Spleen (tissue), 11 donors: ENCODE results near the gene KIF26B. TPM values are rescaled to one million over a fixed set of nuclear protein-coding genes. Genes with fewer than 3 reads are reported as not detected.

ENCODE experiments used
- DNase-seq: peaks from one replicate; pipeline ENCODE4 v3.0.0-alpha.2; 2020
- H3K27ac ChIP-seq, 8 donors: fragments of 200-600 bp; sonication (generic) in 7 of 8; 1 replicate in 4 of 8; 2 replicates in 4 of 8; pipeline versions ENCODE4 v1.5.0 to v1.8.0; 2016 to 2021; ENCODE audit warnings: inconsistent platforms in 4 of 8, mild to moderate bottlenecking in 4 of 8, moderate library complexity in 1 of 8
- H3K27me3 ChIP-seq, 7 donors: fragments of 200-600 bp; sonication (generic) in 6 of 7; replicated peaks in 1 of 7; 1 replicate in 4 of 7; 2 replicates in 3 of 7; pipeline versions ENCODE4 v1.5.0 to v1.8.0; 2016 to 2021; ENCODE audit warnings: inconsistent platforms in 3 of 7, mild to moderate bottlenecking in 1 of 7
- H3K36me3 ChIP-seq, 6 donors: fragments of 200-600 bp; sonication (generic) in 5 of 6; 1 replicate in 4 of 6; 2 replicates in 2 of 6; pipeline versions ENCODE4 v1.5.0 to v1.8.0; 2016 to 2021; ENCODE audit warnings: inconsistent platforms in 2 of 6
- H3K4me1 ChIP-seq, 6 donors: fragments of 200-600 bp; sonication (generic) in 5 of 6; 1 replicate in 3 of 6; 2 replicates in 3 of 6; pipeline versions ENCODE4 v1.5.0 to v1.8.0; 2016 to 2021; ENCODE audit warnings: inconsistent platforms in 3 of 6
- H3K4me3 ChIP-seq, 8 donors: fragments of 200-600 bp; sonication (generic) in 7 of 8; 1 replicate in 4 of 8; 2 replicates in 4 of 8; pipeline versions ENCODE4 v1.5.0 to v1.8.0; 2016 to 2021; ENCODE audit warnings: inconsistent platforms in 4 of 8, mild to moderate bottlenecking in 4 of 8, moderate library complexity in 2 of 8
- H3K9me3 ChIP-seq, 8 donors: fragments of 200-600 bp; sonication (generic) in 7 of 8; 1 replicate in 4 of 8; 2 replicates in 4 of 8; pipeline versions ENCODE4 v1.5.0 to v1.8.0; 2016 to 2021; ENCODE audit warnings: inconsistent platforms in 4 of 8
- CTCF ChIP-seq, 11 experiments: fragments of 200-600 bp in 7 of 11; fragments of 450-650 bp in 4 of 11; sonication (generic) in 4 of 11; IDR thresholded peaks in 8 of 11; conservative IDR thresholded peaks in 3 of 11; 1 replicate in 7 of 11; 2 replicates in 4 of 11; pipeline versions ENCODE4 v1.4.0 to v1.8.0; 2016 to 2021; ENCODE audit warnings: antibody characterized with exemption in 11 of 11, inconsistent platforms in 4 of 11, mild to moderate bottlenecking in 1 of 11
- POLR2A ChIP-seq, 3 donors: fragments of 450-650 bp; IDR thresholded peaks; one replicate each; pipeline ENCODE4 v1.5.1; 2017; ENCODE audit warnings: antibody characterized with exemption in 3 of 3, mild to moderate bottlenecking in 1 of 3
- POLR2AphosphoS5 ChIP-seq, 3 donors: sonication (generic); formaldehyde crosslinking; IDR thresholded peaks; one replicate each; pipeline ENCODE4 v1.5.1; 2017; ENCODE audit warnings: antibody characterized with exemption in 3 of 3
- WGBS, 5 donors: extraction: QIAGEN DNeasy Blood & Tissue Kit in 3 of 5; methylation state at CpG; one replicate each; pipeline versions ENCODE4 v1.1.5 to v1.1.7; 2013 to 2018; 5-methylcytosine and 5-hydroxymethylcytosine counted together
- intact Hi-C: fragments of 100-400 bp; cut with DNase I; formaldehyde crosslinking; loops from one replicate; pipeline ENCODE4 v1.15.0; 2023; ENCODE audit warnings: low total_unique reads
- polyA plus RNA-seq, 3 donors: library from polyadenylated mRNA; stranded (reverse); fragments of 200-250 nt; gene quantifications; one replicate each; pipeline ENCODE4 v1.2.1, GENCODE V29; 2013
- total RNA-seq, 7 donors: library from RNA; depleted of rRNA in 3 of 7; stranded (reverse); fragments of >200 nt in 3 of 7; fragmentation: NEBNext Ultra II Directional in 4 of 7; extraction: Animal tissue kit (Norgen Biotek cat#: 25700) in 4 of 7; gene quantifications; one replicate each; pipeline versions ENCODE4 v1.1.0 to v1.2.1, GENCODE V29; 2016 to 2021
- donor health status: healthy with polysubstance abuse.
- donor health status: DM: no; HTN: no; CAD: no; lungs with moderate emphysema.
- donor health status: DM: no; HTN: no; CAD: no.
- donor health status: Bipolar disorder and iron deficiency.
- donor health status: healthy.
- donor health status: DM: no; HTN: no; CAD: no.
- donor health status: DM: yes; HTN: yes; CAD: no.

The KIF26B gene
- total and polyA plus RNA-seq, 10 donors: 0.07 to 4.5 (median 0.60) TPM; not detected in 1

- H3K9me3 ChIP-seq: peaks cover 0 to 4% (median 0%) of the 10 kb centered on the region in 8 donors
- H3K27ac ChIP-seq: no peak overlapping the region
- H3K4me3 ChIP-seq: peak overlapping the region; percentile 40 to 77 (median 60)
- intact Hi-C loops: no loop called here
- H3K4me1 ChIP-seq: peaks cover 29 to 48% (median 44%) of the 10 kb centered on the region in 6 donors
- H3K36me3 ChIP-seq: no peaks in the 10 kb centered on the region
- 0 to 2% (median 1%) methylated on average over 29 to 74 of the region's 74 CpGs for WGBS, 5 donors
- H3K27me3 ChIP-seq: peaks cover 0 to 78% (median 47%) of the 10 kb centered on the region in 7 donors
- TF ChIP-seq CTCF (IDR thresholded peaks at IDR 0.05 in 8 of 11, conservative IDR thresholded peaks at IDR 0.05 in 3 of 11): peak in 10 of 11 experiments; percentile 31 to 87 (median 74)
- TF ChIP-seq POLR2A (IDR thresholded peaks at IDR 0.05): no peak
- peak in 2 of 3 donors; percentile 9 to 48 for TF ChIP-seq POLR2AphosphoS5 (IDR thresholded peaks at IDR 0.05)
- DNase-seq: peak; percentile 95
Observed at GRCh38 chr1:245156041-245156735, 1.4 kb downstream of the KIF26B start.

- TF ChIP-seq CTCF (IDR thresholded peaks at IDR 0.05 in 8 of 11, conservative IDR thresholded peaks at IDR 0.05 in 3 of 11): peak in 3 of 11 experiments; percentile 4 to 24 (median 9)
- TF ChIP-seq POLR2A (IDR thresholded peaks at IDR 0.05): no peak
- no peak for TF ChIP-seq POLR2AphosphoS5 (IDR thresholded peaks at IDR 0.05)
- Histone ChIP-seq H3K27me3 (peaks cover 0 to 76% (median 47%) of the 10 kb centered on the region in 7 donors), H3K9me3 (peaks cover 0 to 4% (median 0%) of the 10 kb centered on the region in 8 donors), H3K36me3 (no peaks in the 10 kb centered on the region), H3K4me3 (peak overlapping the region; percentile 1 to 77 (median 60)), H3K27ac (no peak overlapping the region), H3K4me1 (peaks cover 29 to 48% (median 44%) of the 10 kb centered on the region in 6 donors)
- intact Hi-C loops: no loop called here
- DNase-seq: no peak
- 4 to 7% (median 5%) methylated on average over 33 to 44 of the region's 44 CpGs for WGBS, 5 donors
Observed at GRCh38 chr1:245156736-245157505, 2.1 kb downstream of the KIF26B start.

GRCh38 chr1:245158913-245159312 lies 4.1 kb downstream of the KIF26B start:
- Histone ChIP-seq H3K4me1 (peaks cover 22 to 34% (median 33%) of the 10 kb centered on the region in 6 donors), H3K4me3 (no peak overlapping the region), H3K9me3 (peaks cover 0 to 4% (median 0%) of the 10 kb centered on the region in 8 donors), H3K27ac (no peak overlapping the region), H3K27me3 (peaks cover 0 to 59% (median 43%) of the 10 kb centered on the region in 7 donors), H3K36me3 (no peaks in the 10 kb centered on the region)
- intact Hi-C loops: no loop called here
- TF ChIP-seq CTCF (IDR thresholded peaks at IDR 0.05 in 8 of 11, conservative IDR thresholded peaks at IDR 0.05 in 3 of 11): no peak
- TF ChIP-seq POLR2AphosphoS5 (IDR thresholded peaks at IDR 0.05): no peak
- TF ChIP-seq POLR2A (IDR thresholded peaks at IDR 0.05): no peak
- WGBS, 5 donors: 91 to 96% (median 94%) methylated on average over 3 of the region's 3 CpGs
- DNase-seq: no peak

GRCh38 chr1:245160288-245160687 lies 5.5 kb downstream of the KIF26B start:
- H3K27ac ChIP-seq: no peak overlapping the region
- TF ChIP-seq CTCF (IDR thresholded peaks at IDR 0.05 in 8 of 11, conservative IDR thresholded peaks at IDR 0.05 in 3 of 11): no peak
- no peak for TF ChIP-seq POLR2A (IDR thresholded peaks at IDR 0.05)
- no peak for TF ChIP-seq POLR2AphosphoS5 (IDR thresholded peaks at IDR 0.05)
- no peak overlapping the region for H3K4me3 ChIP-seq
- no peaks in the 10 kb centered on the region for H3K36me3 ChIP-seq
- peaks cover 0 to 4% (median 0%) of the 10 kb centered on the region in 8 donors for H3K9me3 ChIP-seq
- intact Hi-C loops: no loop called here
- WGBS, 5 donors: 57 to 76% (median 62%) methylated on average over 5 of the region's 5 CpGs
- peaks cover 0 to 45% (median 29%) of the 10 kb centered on the region in 7 donors for H3K27me3 ChIP-seq
- H3K4me1 ChIP-seq: peaks cover 13 to 20% (median 19%) of the 10 kb centered on the region in 6 donors
- no peak for DNase-seq
